ACC112 (cell line): ENCODE measurements around the gene CD9.
"Not testable (repeated sequence)": the region's sequence is repeated elsewhere in the genome, so short reads cannot be mapped to it uniquely, and the experiment has no call there.

ENCODE experiments used
- H2AFZ ChIP-seq: fragments of 200-600 bp; sonication (generic); one replicate; pipeline ENCODE4 v1.6.0; 2017; ENCODE audit warnings: antibody characterized with exemption, low read length; ENCODE audit not compliant: unreplicated experiment
- H3K27ac ChIP-seq: fragments of 200-600 bp; sonication (generic); 2 replicates; pipeline ENCODE4 v1.5.1; 2014; ENCODE audit warnings: low read depth, mild to moderate bottlenecking, antibody characterized with exemption, low read length, moderate library complexity
- H3K27me3 ChIP-seq: fragments of 200-600 bp; sonication (generic); 2 replicates; pipeline ENCODE4 v1.6.1; 2014; ENCODE audit warnings: mild to moderate bottlenecking, antibody characterized with exemption, low read length, moderate library complexity, mixed read lengths; ENCODE audit not compliant: insufficient read depth
- H3K36me3 ChIP-seq: fragments of 200-600 bp; sonication (generic); 2 replicates; pipeline ENCODE4 v1.6.1; 2016; ENCODE audit warnings: mild to moderate bottlenecking, antibody characterized with exemption, low read length, moderate library complexity, mixed read lengths; ENCODE audit not compliant: insufficient read depth
- H3K4me1 ChIP-seq: fragments of 200-600 bp; sonication (generic); one replicate; pipeline ENCODE4 v1.6.1; 2016; ENCODE audit warnings: low read length, mixed read lengths; ENCODE audit not compliant: insufficient read depth, unreplicated experiment, control insufficient read depth
- H3K4me3 ChIP-seq: fragments of 200-600 bp; sonication (generic); 2 replicates; pipeline ENCODE4 v1.5.1; 2014; ENCODE audit warnings: mild to moderate bottlenecking, low read depth, low read length
- H3K79me2 ChIP-seq: fragments of 200-600 bp; sonication (generic); one replicate; pipeline ENCODE4 v1.6.0; 2016; ENCODE audit warnings: low read length; ENCODE audit not compliant: control insufficient read depth, unreplicated experiment, insufficient read depth

The CD9 gene

GRCh38 chr12:6181166-6181565 is 19.0 kb upstream of the CD9 start:
- no peak overlapping the region; the same call in 1 of the 2 replicates for H3K27ac ChIP-seq
- H2AFZ ChIP-seq = no peak overlapping the region
- no peaks in the 10 kb centered on the region for H3K27me3 ChIP-seq
- H3K4me1 ChIP-seq = peaks cover 45% of the 10 kb centered on the region
- H3K4me3 ChIP-seq = no peak overlapping the region
- no peaks in the 10 kb centered on the region for H3K79me2 ChIP-seq
- H3K36me3 ChIP-seq = no peaks in the 10 kb centered on the region

- Histone ChIP-seq H3K27me3 (no peaks in the 10 kb centered on the region), H3K79me2 (no peaks in the 10 kb centered on the region), H3K4me1 (peaks cover 45% of the 10 kb centered on the region), H3K36me3 (no peaks in the 10 kb centered on the region), H3K4me3 (no peak overlapping the region), H3K27ac (peak overlapping the region; percentile 5; the same call in 1 of the 2 replicates), H2AFZ (no peak overlapping the region)
These were observed 18.5 kb upstream of the CD9 start for GRCh38 chr12:6181583-6182278.

GRCh38 chr12:6182279-6182898 is 17.8 kb upstream of the CD9 start:
- Histone ChIP-seq H3K27ac (no peak overlapping the region; the same call in 1 of the 2 replicates), H3K4me1 (peaks cover 45% of the 10 kb centered on the region), H3K27me3 (no peaks in the 10 kb centered on the region), H3K36me3 (no peaks in the 10 kb centered on the region), H3K79me2 (no peaks in the 10 kb centered on the region), H3K4me3 (no peak overlapping the region), H2AFZ (no peak overlapping the region)

- H3K27me3 ChIP-seq = peaks cover 5% of the 10 kb centered on the region; the same call in 1 of the 2 replicates
- H3K4me1 ChIP-seq = peaks cover 45% of the 10 kb centered on the region
- no peak overlapping the region for H3K4me3 ChIP-seq
- no peaks in the 10 kb centered on the region for H3K36me3 ChIP-seq
- no peaks in the 10 kb centered on the region for H3K79me2 ChIP-seq
- H3K27ac ChIP-seq = no peak overlapping the region
- no peak overlapping the region for H2AFZ ChIP-seq
These were observed 16.3 kb upstream of the CD9 start for GRCh38 chr12:6183689-6184428.

GRCh38 chr12:6185961-6186827 is 14.0 kb upstream of the CD9 start:
- Histone ChIP-seq H2AFZ (no peak overlapping the region), H3K36me3 (no peaks in the 10 kb centered on the region)

GRCh38 chr12:6187948-6188793 is 12.0 kb upstream of the CD9 start:
- Histone ChIP-seq H3K27me3 (peaks cover 10% of the 10 kb centered on the region; the same call in 1 of the 2 replicates), H3K4me3 (no peak overlapping the region), H3K79me2 (no peaks in the 10 kb centered on the region), H3K4me1 (peaks cover 9% of the 10 kb centered on the region), H3K27ac (no peak overlapping the region), H2AFZ (no peak overlapping the region), H3K36me3 (no peaks in the 10 kb centered on the region)

More at GRCh38 chr12:6185961-6186827, 14.0 kb upstream of the CD9 start:
- Histone ChIP-seq H3K4me3 (no peak overlapping the region), H3K79me2 (no peaks in the 10 kb centered on the region), H3K27ac (no peak overlapping the region), H3K4me1 (peaks cover 26% of the 10 kb centered on the region), H3K27me3 (peaks cover 10% of the 10 kb centered on the region; the same call in 1 of the 2 replicates)

- Histone ChIP-seq H3K36me3 (no peaks in the 10 kb centered on the region), H3K4me3 (no peak overlapping the region), H3K79me2 (no peaks in the 10 kb centered on the region), H2AFZ (no peak overlapping the region), H3K4me1 (peaks cover under 1% of the 10 kb centered on the region), H3K27me3 (peaks cover 10% of the 10 kb centered on the region; the same call in 1 of the 2 replicates), H3K27ac (no peak overlapping the region)
These were observed 11.2 kb upstream of the CD9 start for GRCh38 chr12:6189028-6189427.

GRCh38 chr12:6189952-6190598 is 10.1 kb upstream of the CD9 start:
- H3K4me1 ChIP-seq, H3K36me3 ChIP-seq, H3K27me3 ChIP-seq, H3K4me3 ChIP-seq, H2AFZ ChIP-seq, H3K27ac ChIP-seq, H3K79me2 ChIP-seq: not testable (repeated sequence)

- H2AFZ ChIP-seq, H3K27ac ChIP-seq, H3K36me3 ChIP-seq, H3K79me2 ChIP-seq, H3K4me3 ChIP-seq, H3K27me3 ChIP-seq, H3K4me1 ChIP-seq: not testable (repeated sequence)
These were observed 9.3 kb upstream of the CD9 start for GRCh38 chr12:6190767-6191530.
